GM10266 (cell line): ENCODE data around the gene ALOX15.
"Not testable (repeated sequence)": the region's sequence is repeated elsewhere in the genome, so short reads cannot be mapped to it uniquely, and the experiment has no call there.

Experiments used
- DNase-seq: peaks from one replicate; pipeline ENCODE4 v3.0.0; 2012; ENCODE audit errors: extremely low spot score
- CTCF ChIP-seq: IDR thresholded peaks from 2 replicates; pipeline ENCODE4 v1.5.1; 2012; ENCODE audit warnings: mild to moderate bottlenecking, low read depth; ENCODE audit not compliant: control insufficient read depth, insufficient read depth; ENCODE audit errors: missing control alignments

Gene ALOX15

GRCh38 chr17:4590981-4591453 is 50.5 kb downstream of the ALOX15 start:
- no peak for DNase-seq
- TF ChIP-seq CTCF, result no peak

- not testable (repeated sequence) for DNase-seq
These were observed 51.4 kb downstream of the ALOX15 start for GRCh38 chr17:4590042-4590441.

- TF ChIP-seq CTCF, result no peak
- no peak for DNase-seq
These were observed 52.4 kb downstream of the ALOX15 start for GRCh38 chr17:4588898-4589625.

GRCh38 chr17:4588391-4588790 is 53.1 kb downstream of the ALOX15 start:
- TF ChIP-seq CTCF, result no peak
- DNase-seq, result no peak

- no peak for DNase-seq
- TF ChIP-seq CTCF, result no peak
These were observed 53.7 kb downstream of the ALOX15 start for GRCh38 chr17:4587803-4588202.

GRCh38 chr17:4587195-4587594 is 54.3 kb downstream of the ALOX15 start:
- TF ChIP-seq CTCF, result no peak
- DNase-seq, result no peak

- TF ChIP-seq CTCF, result no peak
- DNase-seq, result no peak
These were observed 55.4 kb downstream of the ALOX15 start for GRCh38 chr17:4586043-4586442.

- DNase-seq, result no peak
- no peak for TF ChIP-seq CTCF
These were observed 55.9 kb downstream of the ALOX15 start for GRCh38 chr17:4585638-4585994.
